Measurements from ENCODE around the gene REXO4. TPM values are rescaled to one million over a fixed set of nuclear protein-coding genes. Genes with fewer than 3 reads are reported as not detected.

The REXO4 gene
- total and polyA plus RNA-seq, 2 experiments from 2014 or later: 31.1 to 36.3 TPM

DNA sequence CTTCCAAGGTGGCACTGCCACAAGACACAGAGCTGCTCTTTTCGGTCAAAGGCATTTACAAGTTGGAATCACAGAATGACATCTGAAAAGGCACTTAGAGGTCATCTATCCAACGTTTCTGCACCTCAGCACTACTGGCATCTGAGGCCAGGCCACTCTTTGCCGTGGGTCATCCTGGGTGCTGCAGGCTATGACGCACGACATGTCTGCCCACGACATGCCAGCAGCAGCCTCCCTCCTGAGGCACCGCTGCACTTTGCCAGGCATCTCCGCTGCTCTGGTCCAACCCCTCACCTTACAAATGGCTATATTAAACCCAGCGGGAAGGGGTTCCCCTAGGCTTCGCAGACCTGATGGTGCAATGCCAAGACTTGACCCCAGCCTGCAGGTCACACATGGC lies 50.0 kb downstream of the REXO4 start:
- no peak for DNase-seq (ENCODE audit: low spot score)
- H3K36me3 Mint-ChIP-seq (ENCODE audit: low read depth): peaks cover 68% of the 10 kb centered on the region

DNA sequence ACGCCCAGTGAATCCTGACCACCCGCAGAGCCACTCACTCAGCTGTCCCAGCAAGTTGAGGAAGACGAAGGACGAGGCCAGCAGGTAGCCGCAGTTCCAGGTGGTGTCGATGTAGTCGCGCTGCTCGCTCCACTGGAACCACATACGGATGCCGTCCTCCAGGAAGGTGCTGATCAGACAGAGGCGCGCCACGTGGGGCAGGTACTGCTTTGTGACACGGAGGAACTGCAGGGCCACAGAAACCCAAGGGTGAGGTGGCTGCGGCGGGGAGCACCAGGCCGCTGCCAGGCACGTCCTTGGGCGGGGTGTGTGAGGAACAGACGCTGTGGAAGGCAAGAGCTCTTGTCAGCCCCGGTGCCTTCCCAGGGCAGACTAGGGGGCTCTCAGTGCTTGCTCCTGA lies 50.6 kb downstream of the REXO4 start:
- Mint-ChIP-seq H3K4me1 (peaks cover 8% of the 10 kb centered on the region; the same call in 2 of the 3 replicates), H3K27ac (no peak overlapping the region), H3K36me3 (ENCODE audit: low read depth) (peaks cover 68% of the 10 kb centered on the region), H3K9me3 (no peaks in the 10 kb centered on the region), H3K27me3 (ENCODE audit: insufficient read depth, low read depth, poor library complexity) (peaks cover 8% of the 10 kb centered on the region), H3K4me3 (no peak overlapping the region)
- Histone ChIP-seq H3K9me2 (ENCODE audit: insufficient read depth) (no peaks in the 10 kb centered on the region), H3K4me2 (no peak overlapping the region), H3F3A (replicated peaks; ENCODE audit: low read depth) (peaks cover 10% of the 10 kb centered on the region; the same call in 1 of the 2 replicates), H3K79me2 (replicated peaks; ENCODE audit: insufficient read depth) (peaks cover 66% of the 10 kb centered on the region), H3K36me3 (ENCODE audit: insufficient read depth) (peaks cover 23% of the 10 kb centered on the region), H3K4me1 (ENCODE audit: insufficient read depth) (no peaks in the 10 kb centered on the region), H2AFZ (no peak overlapping the region), H3K27ac (ENCODE audit: low read depth) (no peak overlapping the region), H3K27me3 (ENCODE audit: insufficient read depth) (no peaks in the 10 kb centered on the region), H4K20me1 (replicated peaks; ENCODE audit: insufficient read depth) (peaks cover 68% of the 10 kb centered on the region), H3K4me3 (no peak overlapping the region)
- ATAC-seq (no peak), DNase-seq (ENCODE audit: low spot score) (no peak)
- TF ChIP-seq, protein P1, sequence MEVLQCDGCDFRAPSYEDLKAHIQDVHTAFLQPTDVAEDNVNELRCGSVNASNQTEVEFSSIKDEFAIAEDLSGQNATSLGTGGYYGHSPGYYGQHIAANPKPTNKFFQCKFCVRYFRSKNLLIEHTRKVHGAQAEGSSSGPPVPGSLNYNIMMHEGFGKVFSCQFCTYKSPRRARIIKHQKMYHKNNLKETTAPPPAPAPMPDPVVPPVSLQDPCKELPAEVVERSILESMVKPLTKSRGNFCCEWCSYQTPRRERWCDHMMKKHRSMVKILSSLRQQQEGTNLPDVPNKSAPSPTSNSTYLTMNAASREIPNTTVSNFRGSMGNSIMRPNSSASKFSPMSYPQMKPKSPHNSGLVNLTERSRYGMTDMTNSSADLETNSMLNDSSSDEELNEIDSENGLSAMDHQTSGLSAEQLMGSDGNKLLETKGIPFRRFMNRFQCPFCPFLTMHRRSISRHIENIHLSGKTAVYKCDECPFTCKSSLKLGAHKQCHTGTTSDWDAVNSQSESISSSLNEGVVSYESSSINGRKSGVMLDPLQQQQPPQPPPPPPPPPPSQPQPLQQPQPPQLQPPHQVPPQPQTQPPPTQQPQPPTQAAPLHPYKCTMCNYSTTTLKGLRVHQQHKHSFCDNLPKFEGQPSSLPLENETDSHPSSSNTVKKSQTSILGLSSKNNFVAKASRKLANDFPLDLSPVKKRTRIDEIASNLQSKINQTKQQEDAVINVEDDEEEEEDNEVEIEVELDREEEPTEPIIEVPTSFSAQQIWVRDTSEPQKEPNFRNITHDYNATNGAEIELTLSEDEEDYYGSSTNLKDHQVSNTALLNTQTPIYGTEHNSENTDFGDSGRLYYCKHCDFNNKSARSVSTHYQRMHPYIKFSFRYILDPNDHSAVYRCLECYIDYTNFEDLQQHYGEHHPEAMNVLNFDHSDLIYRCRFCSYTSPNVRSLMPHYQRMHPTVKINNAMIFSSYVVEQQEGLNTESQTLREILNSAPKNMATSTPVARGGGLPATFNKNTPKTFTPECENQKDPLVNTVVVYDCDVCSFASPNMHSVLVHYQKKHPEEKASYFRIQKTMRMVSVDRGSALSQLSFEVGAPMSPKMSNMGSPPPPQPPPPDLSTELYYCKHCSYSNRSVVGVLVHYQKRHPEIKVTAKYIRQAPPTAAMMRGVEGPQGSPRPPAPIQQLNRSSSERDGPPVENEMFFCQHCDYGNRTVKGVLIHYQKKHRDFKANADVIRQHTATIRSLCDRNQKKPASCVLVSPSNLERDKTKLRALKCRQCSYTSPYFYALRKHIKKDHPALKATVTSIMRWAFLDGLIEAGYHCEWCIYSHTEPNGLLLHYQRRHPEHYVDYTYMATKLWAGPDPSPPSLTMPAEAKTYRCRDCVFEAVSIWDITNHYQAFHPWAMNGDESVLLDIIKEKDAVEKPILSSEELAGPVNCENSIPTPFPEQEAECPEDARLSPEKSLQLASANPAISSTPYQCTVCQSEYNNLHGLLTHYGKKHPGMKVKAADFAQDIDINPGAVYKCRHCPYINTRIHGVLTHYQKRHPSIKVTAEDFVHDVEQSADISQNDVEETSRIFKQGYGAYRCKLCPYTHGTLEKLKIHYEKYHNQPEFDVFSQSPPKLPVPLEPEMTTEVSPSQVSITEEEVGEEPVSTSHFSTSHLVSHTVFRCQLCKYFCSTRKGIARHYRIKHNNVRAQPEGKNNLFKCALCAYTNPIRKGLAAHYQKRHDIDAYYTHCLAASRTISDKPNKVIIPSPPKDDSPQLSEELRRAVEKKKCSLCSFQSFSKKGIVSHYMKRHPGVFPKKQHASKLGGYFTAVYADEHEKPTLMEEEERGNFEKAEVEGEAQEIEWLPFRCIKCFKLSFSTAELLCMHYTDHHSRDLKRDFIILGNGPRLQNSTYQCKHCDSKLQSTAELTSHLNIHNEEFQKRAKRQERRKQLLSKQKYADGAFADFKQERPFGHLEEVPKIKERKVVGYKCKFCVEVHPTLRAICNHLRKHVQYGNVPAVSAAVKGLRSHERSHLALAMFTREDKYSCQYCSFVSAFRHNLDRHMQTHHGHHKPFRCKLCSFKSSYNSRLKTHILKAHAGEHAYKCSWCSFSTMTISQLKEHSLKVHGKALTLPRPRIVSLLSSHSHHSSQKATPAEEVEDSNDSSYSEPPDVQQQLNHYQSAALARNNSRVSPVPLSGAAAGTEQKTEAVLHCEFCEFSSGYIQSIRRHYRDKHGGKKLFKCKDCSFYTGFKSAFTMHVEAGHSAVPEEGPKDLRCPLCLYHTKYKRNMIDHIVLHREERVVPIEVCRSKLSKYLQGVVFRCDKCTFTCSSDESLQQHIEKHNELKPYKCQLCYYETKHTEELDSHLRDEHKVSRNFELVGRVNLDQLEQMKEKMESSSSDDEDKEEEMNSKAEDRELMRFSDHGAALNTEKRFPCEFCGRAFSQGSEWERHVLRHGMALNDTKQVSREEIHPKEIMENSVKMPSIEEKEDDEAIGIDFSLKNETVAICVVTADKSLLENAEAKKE (CRISPR knock-in tag; IDR thresholded peaks at IDR 0.05): no peak
- TF ChIP-seq NANOG (IDR thresholded peaks at IDR 0.05; ENCODE audit: borderline replicate concordance) (no peak), CREB1 (CRISPR knock-in tag; IDR thresholded peaks at IDR 0.05; ENCODE audit: low read depth) (no peak)

More for the DNA sequence above, 50.0 kb downstream of the REXO4 start:
- Histone ChIP-seq H3K4me2 (no peak overlapping the region), H2AFZ (no peak overlapping the region), H4K20me1 (replicated peaks; ENCODE audit: insufficient read depth) (peaks cover 73% of the 10 kb centered on the region), H3K4me1 (ENCODE audit: insufficient read depth) (no peaks in the 10 kb centered on the region), H3K79me2 (replicated peaks; ENCODE audit: insufficient read depth) (peaks cover 72% of the 10 kb centered on the region), H3K27me3 (ENCODE audit: insufficient read depth) (no peaks in the 10 kb centered on the region), H3K4me3 (no peak overlapping the region), H3K9me2 (ENCODE audit: insufficient read depth) (no peaks in the 10 kb centered on the region), H3K36me3 (ENCODE audit: insufficient read depth) (peaks cover 21% of the 10 kb centered on the region), H3K27ac (ENCODE audit: low read depth) (no peak overlapping the region), H3F3A (replicated peaks; ENCODE audit: low read depth) (peaks cover 10% of the 10 kb centered on the region; the same call in 1 of the 2 replicates)
- Mint-ChIP-seq H3K9me3 (no peaks in the 10 kb centered on the region), H3K27ac (no peak overlapping the region), H3K4me3 (no peak overlapping the region), H3K4me1 (peaks cover 11% of the 10 kb centered on the region; the same call in 2 of the 3 replicates), H3K27me3 (ENCODE audit: insufficient read depth, low read depth, poor library complexity) (peaks cover 8% of the 10 kb centered on the region)
- TF ChIP-seq, protein P2, sequence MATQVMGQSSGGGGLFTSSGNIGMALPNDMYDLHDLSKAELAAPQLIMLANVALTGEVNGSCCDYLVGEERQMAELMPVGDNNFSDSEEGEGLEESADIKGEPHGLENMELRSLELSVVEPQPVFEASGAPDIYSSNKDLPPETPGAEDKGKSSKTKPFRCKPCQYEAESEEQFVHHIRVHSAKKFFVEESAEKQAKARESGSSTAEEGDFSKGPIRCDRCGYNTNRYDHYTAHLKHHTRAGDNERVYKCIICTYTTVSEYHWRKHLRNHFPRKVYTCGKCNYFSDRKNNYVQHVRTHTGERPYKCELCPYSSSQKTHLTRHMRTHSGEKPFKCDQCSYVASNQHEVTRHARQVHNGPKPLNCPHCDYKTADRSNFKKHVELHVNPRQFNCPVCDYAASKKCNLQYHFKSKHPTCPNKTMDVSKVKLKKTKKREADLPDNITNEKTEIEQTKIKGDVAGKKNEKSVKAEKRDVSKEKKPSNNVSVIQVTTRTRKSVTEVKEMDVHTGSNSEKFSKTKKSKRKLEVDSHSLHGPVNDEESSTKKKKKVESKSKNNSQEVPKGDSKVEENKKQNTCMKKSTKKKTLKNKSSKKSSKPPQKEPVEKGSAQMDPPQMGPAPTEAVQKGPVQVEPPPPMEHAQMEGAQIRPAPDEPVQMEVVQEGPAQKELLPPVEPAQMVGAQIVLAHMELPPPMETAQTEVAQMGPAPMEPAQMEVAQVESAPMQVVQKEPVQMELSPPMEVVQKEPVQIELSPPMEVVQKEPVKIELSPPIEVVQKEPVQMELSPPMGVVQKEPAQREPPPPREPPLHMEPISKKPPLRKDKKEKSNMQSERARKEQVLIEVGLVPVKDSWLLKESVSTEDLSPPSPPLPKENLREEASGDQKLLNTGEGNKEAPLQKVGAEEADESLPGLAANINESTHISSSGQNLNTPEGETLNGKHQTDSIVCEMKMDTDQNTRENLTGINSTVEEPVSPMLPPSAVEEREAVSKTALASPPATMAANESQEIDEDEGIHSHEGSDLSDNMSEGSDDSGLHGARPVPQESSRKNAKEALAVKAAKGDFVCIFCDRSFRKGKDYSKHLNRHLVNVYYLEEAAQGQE (IDR thresholded peaks at IDR 0.05; ENCODE audit: unreplicated experiment): no peak
- no peak for TF ChIP-seq STAT1 (IDR thresholded peaks at IDR 0.05; ENCODE audit: unreplicated experiment)
- TF ChIP-seq, protein P3, sequence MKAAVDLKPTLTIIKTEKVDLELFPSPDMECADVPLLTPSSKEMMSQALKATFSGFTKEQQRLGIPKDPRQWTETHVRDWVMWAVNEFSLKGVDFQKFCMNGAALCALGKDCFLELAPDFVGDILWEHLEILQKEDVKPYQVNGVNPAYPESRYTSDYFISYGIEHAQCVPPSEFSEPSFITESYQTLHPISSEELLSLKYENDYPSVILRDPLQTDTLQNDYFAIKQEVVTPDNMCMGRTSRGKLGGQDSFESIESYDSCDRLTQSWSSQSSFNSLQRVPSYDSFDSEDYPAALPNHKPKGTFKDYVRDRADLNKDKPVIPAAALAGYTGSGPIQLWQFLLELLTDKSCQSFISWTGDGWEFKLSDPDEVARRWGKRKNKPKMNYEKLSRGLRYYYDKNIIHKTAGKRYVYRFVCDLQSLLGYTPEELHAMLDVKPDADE (IDR thresholded peaks at IDR 0.05): no peak
- ATAC-seq: no peak

Data from GM23338 (cell line).